HepG2 (cell line): ENCODE measurements around the gene METTL27. TPM values are rescaled to one million over a fixed set of nuclear protein-coding genes. Genes with fewer than 3 reads are reported as not detected.

Experiments used
- BHLHE40 ChIP-seq: IDR thresholded peaks from 2 replicates; pipeline ENCODE4 v1.6.1; 2011; ENCODE audit warnings: low read length, improper control_type of control experiment
- ETV6 ChIP-seq: sonication (generic); formaldehyde crosslinking; conservative IDR thresholded peaks from 2 replicates; pipeline ENCODE4 v1.4.0; 2020; ENCODE audit warnings: missing genetic modification reagents
- HOXD1 ChIP-seq: sonication (generic); formaldehyde crosslinking; IDR thresholded peaks from 2 replicates; pipeline ENCODE4 v1.5.0; 2020; ENCODE audit warnings: missing genetic modification reagents
- IKZF5 ChIP-seq: IDR thresholded peaks from 2 replicates; pipeline ENCODE4 v1.6.1; 2018; ENCODE audit warnings: missing genetic modification reagents, mild to moderate bottlenecking, missing compliant biosample characterization
- MTA3 ChIP-seq: sonication (generic); formaldehyde crosslinking; IDR thresholded peaks from 2 replicates; pipeline ENCODE4 v1.4.0; 2020; ENCODE audit warnings: missing genetic modification reagents
- PAF1 ChIP-seq: IDR thresholded peaks from 2 replicates; pipeline ENCODE4 v1.6.1; 2016; ENCODE audit warnings: missing genetic modification reagents, missing compliant biosample characterization
- RFX3 ChIP-seq: IDR thresholded peaks from 2 replicates; pipeline ENCODE4 v1.6.1; 2016; ENCODE audit warnings: missing biosample characterization, missing genetic modification reagents
- WIZ ChIP-seq: sonication (generic); formaldehyde crosslinking; IDR thresholded peaks from 2 replicates; pipeline ENCODE4 v1.5.1; 2020; ENCODE audit warnings: mild to moderate bottlenecking, missing genetic modification reagents
- ZNF275 ChIP-seq: sonication (generic); formaldehyde crosslinking; IDR thresholded peaks from 2 replicates; pipeline ENCODE4 v1.8.0; 2022; ENCODE audit warnings: missing genetic modification reagents, mild to moderate bottlenecking, inconsistent platforms, borderline replicate concordance
- polyA plus RNA-seq, 8 experiments: library from polyadenylated mRNA; depleted of rRNA in 3 of 8; stranded (reverse) in 7 of 8; unstranded in 1 of 8; fragments of >200 nt; fragmentation: Illumina TruSeq in 4 of 8; extraction: Trizol in 4 of 8; gene quantifications; 2 replicates each; pipeline versions ENCODE4 v1.2.1 to v1.2.3, GENCODE V29; 2011 to 2016; ENCODE audit warnings: low read depth in 4 of 8, missing spikeins in 1 of 8, mixed read lengths in 1 of 8; ENCODE audit not compliant: insufficient read depth in 1 of 8
- total RNA-seq, 5 experiments: library from RNA; depleted of rRNA; stranded (reverse); fragments of >200 nt; fragmentation: Illumina TruSeq; extraction: Trizol; gene quantifications; 2 replicates each; pipeline ENCODE4 v1.2.3, GENCODE V29; 2016; ENCODE audit warnings: low read depth in 1 of 5
- TF ChIP-seq, protein P1 (sequence below): sonication (generic); formaldehyde crosslinking; IDR thresholded peaks from 2 replicates; pipeline ENCODE4 v1.9.0; 2021; ENCODE audit warnings: missing genetic modification reagents, mild to moderate bottlenecking, borderline replicate concordance
- TF ChIP-seq, protein P2 (sequence below): IDR thresholded peaks from 2 replicates; pipeline ENCODE4 v1.6.1; 2016; ENCODE audit warnings: missing compliant biosample characterization, missing genetic modification reagents, borderline replicate concordance
- TF ChIP-seq, protein P3 (sequence below): IDR thresholded peaks from 2 replicates; pipeline ENCODE4 v1.6.1; 2016; ENCODE audit warnings: low read depth, control low read depth
- TF ChIP-seq, protein P4 (sequence below): sonication (generic); formaldehyde crosslinking; IDR thresholded peaks from one replicate; pipeline ENCODE4 v1.5.1; 2020; ENCODE audit warnings: mild to moderate bottlenecking, missing genetic modification reagents; ENCODE audit errors: not compliant biosample characterization

Gene METTL27
- total and polyA plus RNA-seq, 2 of the 13 experiments (the other 11 are each of a cell fraction or from before 2014, with no cell fraction given) = 2.0 to 3.0 TPM

DNA sequence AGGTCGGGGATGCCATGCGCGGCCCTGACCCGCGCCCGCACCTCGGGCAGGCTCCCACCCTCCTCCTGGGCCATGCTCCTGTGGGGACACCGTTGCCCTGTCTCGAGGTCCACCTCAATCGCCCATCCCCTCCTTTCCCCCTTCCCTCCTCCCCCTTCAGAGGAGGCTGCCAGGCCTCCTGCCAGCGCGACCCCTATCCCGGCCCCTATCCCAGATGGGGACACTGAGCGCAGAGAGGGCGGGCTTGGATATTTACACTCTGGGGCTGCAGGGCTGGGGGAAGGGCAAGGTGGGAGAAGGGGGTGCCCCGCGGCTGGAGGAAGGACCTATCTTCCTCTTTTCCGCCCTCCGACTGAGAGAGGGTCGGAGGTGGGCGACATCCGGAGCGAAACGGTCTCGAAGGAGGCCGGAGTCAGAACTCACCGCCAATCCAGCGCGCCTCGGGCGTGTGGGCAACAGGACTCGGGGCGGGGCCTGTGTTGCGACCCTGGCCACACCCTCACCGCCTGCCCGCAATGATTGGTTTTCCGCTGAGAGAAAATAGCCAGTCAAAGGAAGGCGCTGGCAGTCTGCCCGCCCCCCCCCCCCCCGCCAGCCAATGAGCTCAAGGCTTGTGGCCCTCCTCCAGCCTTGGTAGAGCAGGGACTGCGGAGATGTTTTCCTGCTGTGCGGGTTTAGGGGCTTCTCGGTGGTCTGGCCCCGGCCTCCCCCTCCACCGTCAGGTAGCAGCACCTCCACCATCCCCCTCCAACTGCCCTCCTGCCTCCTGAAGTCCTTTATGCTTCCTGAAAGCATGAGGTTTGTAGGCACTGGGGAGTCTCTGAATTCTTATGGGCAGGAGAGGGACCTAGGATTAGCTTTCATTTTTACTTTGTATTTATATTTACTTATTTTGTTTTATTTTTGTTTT lies at the start of gene METTL27 (continued):
- TF ChIP-seq MTA3 (no peak), ETV6 (CRISPR knock-in tag) (no peak), ZNF275 (CRISPR knock-in tag) (no peak), BHLHE40 (no peak), PAF1 (CRISPR knock-in tag) (no peak), WIZ (no peak), IKZF5 (CRISPR knock-in tag) (no peak), HOXD1 (no peak), RFX3 (CRISPR knock-in tag) (no peak)
- TF ChIP-seq, protein P1, sequence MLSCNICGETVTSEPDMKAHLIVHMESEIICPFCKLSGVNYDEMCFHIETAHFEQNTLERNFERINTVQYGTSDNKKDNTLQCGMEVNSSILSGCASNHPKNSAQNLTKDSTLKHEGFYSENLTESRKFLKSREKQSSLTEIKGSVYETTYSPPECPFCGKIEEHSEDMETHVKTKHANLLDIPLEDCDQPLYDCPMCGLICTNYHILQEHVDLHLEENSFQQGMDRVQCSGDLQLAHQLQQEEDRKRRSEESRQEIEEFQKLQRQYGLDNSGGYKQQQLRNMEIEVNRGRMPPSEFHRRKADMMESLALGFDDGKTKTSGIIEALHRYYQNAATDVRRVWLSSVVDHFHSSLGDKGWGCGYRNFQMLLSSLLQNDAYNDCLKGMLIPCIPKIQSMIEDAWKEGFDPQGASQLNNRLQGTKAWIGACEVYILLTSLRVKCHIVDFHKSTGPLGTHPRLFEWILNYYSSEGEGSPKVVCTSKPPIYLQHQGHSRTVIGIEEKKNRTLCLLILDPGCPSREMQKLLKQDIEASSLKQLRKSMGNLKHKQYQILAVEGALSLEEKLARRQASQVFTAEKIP (CRISPR knock-in tag) = no peak
- TF ChIP-seq, protein P2, sequence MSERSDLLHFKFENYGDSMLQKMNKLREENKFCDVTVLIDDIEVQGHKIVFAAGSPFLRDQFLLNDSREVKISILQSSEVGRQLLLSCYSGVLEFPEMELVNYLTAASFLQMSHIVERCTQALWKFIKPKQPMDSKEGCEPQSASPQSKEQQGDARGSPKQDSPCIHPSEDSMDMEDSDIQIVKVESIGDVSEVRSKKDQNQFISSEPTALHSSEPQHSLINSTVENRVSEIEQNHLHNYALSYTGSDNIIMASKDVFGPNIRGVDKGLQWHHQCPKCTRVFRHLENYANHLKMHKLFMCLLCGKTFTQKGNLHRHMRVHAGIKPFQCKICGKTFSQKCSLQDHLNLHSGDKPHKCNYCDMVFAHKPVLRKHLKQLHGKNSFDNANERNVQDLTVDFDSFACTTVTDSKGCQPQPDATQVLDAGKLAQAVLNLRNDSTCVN = no peak
- TF ChIP-seq, protein P3, sequence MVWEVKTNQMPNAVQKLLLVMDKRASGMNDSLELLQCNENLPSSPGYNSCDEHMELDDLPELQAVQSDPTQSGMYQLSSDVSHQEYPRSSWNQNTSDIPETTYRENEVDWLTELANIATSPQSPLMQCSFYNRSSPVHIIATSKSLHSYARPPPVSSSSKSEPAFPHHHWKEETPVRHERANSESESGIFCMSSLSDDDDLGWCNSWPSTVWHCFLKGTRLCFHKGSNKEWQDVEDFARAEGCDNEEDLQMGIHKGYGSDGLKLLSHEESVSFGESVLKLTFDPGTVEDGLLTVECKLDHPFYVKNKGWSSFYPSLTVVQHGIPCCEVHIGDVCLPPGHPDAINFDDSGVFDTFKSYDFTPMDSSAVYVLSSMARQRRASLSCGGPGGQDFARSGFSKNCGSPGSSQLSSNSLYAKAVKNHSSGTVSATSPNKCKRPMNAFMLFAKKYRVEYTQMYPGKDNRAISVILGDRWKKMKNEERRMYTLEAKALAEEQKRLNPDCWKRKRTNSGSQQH = no peak
- TF ChIP-seq, protein P4, sequence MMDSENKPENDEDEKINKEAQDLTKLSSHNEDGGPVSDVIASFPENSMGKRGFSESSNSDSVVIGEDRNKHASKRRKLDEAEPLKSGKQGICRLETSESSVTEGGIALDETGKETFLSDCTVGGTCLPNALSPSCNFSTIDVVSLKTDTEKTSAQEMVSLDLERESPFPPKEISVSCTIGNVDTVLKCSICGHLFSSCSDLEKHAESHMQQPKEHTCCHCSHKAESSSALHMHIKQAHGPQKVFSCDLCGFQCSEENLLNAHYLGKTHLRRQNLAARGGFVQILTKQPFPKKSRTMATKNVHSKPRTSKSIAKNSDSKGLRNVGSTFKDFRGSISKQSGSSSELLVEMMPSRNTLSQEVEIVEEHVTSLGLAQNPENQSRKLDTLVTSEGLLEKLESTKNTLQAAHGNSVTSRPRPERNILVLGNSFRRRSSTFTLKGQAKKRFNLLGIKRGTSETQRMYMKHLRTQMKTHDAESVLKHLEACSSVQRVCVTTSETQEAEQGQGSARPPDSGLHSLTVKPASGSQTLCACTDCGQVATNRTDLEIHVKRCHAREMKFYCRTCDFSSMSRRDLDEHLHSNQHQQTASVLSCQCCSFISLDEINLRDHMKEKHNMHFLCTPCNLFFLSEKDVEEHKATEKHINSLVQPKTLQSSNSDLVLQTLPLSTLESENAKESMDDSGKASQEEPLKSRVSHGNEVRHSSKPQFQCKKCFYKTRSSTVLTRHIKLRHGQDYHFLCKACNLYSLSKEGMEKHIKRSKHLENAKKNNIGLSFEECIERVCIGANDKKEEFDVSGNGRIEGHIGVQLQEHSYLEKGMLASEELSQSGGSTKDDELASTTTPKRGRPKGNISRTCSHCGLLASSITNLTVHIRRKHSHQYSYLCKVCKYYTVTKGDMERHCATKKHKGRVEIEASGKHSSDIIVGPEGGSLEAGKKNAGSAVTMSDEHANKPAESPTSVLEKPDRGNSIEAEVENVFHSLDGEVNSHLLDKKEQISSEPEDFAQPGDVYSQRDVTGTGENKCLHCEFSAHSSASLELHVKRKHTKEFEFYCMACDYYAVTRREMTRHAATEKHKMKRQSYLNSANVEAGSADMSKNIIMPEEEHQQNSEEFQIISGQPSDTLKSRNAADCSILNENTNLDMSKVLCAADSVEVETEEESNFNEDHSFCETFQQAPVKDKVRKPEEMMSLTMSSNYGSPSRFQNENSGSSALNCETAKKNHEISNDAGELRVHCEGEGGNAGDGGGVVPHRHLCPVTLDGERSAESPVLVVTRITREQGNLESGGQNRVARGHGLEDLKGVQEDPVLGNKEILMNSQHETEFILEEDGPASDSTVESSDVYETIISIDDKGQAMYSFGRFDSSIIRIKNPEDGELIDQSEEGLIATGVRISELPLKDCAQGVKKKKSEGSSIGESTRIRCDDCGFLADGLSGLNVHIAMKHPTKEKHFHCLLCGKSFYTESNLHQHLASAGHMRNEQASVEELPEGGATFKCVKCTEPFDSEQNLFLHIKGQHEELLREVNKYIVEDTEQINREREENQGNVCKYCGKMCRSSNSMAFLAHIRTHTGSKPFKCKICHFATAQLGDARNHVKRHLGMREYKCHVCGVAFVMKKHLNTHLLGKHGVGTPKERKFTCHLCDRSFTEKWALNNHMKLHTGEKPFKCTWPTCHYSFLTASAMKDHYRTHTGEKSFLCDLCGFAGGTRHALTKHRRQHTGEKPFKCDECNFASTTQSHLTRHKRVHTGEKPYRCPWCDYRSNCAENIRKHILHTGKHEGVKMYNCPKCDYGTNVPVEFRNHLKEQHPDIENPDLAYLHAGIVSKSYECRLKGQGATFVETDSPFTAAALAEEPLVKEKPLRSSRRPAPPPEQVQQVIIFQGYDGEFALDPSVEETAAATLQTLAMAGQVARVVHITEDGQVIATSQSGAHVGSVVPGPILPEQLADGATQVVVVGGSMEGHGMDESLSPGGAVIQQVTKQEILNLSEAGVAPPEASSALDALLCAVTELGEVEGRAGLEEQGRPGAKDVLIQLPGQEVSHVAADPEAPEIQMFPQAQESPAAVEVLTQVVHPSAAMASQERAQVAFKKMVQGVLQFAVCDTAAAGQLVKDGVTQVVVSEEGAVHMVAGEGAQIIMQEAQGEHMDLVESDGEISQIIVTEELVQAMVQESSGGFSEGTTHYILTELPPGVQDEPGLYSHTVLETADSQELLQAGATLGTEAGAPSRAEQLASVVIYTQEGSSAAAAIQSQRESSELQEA (CRISPR knock-in tag) = peak; percentile 67
